Renal cortical epithelial cell (primary cell): ENCODE measurements around the gene PCDHGB3. TPM values are rescaled to one million over a fixed set of nuclear protein-coding genes. Genes with fewer than 3 reads are reported as not detected.

Experiments
- DNase-seq: peaks from one replicate; pipeline ENCODE4 v3.0.0-alpha.2; 2011; ENCODE audit warnings: low read depth
- total RNA-seq: library from RNA; depleted of rRNA; stranded (reverse); fragments of >200 nt; gene quantifications from 2 replicates; pipeline ENCODE4 v1.2.3, GENCODE V29; 2014

PCDHGB3 gene
- total RNA-seq, 1 donor from 2014 or later, result 2.3 TPM

GRCh38 chr5:141419074-141419880 lies 49.2 kb downstream of the PCDHGB3 start:
- DNase-seq, result no peak

DNA sequence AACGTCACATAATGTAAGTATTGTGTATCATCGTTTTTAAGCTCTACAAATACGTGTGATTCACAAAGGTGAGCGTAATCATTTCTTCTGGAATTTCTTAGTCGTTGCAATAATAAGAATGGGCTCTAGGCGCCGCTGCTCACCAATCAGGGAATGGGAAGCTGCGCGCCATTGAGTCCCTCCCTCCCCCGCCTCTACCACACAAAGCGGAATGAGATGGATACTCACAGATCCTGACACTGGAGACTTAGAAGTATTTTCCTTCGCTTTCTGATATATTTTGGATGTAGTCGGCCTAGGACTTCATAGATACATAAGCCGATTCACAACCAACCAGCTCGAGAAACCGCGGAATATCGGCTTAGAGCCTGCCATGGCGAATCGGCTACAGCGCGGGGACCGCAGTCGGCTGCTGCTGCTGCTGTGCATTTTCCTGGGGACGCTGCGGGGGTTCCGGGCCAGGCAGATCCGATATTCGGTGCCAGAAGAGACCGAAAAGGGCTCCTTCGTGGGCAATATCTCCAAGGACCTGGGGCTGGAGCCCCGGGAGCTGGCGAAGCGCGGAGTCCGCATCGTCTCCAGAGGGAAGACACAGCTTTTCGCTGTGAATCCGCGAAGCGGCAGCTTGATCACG lies 50.9 kb downstream of the PCDHGB3 start, which contains the start of gene PCDHGA11:
Gene PCDHGA11, plus strand, starts transcription at position 197 of the 634 bp plus-strand sequence. Its CDS starts 177 bp downstream, at position 374.
- peak; percentile 13 for DNase-seq

DNA sequence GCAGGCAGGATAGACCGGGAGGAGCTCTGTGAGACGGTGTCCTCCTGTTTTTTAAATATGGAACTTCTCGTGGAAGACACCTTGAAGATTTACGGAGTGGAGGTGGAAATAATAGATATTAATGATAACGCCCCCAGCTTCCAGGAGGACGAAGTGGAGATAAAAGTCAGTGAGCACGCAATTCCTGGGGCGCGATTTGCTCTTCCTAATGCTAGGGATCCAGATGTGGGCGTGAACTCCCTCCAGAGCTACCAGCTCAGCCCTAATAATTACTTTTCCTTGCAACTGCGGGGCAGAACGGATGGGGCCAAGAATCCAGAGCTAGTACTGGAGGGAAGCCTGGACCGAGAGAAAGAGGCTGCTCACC lies 51.4 kb downstream of the PCDHGB3 start:
- no peak for DNase-seq

Other genes with a start within 250 kb of the PCDHGB3 start
- gene PCDHB4, start 248.4 kb upstream of the PCDHGB3 start, total RNA-seq, result 0.35 and 1.4 TPM in 2 replicates
- gene PCDHB5, start 235.0 kb upstream of the PCDHGB3 start, total RNA-seq, result 0.35 and 10.0 TPM in 2 replicates
- gene PCDHB6, start 220.2 kb upstream of the PCDHGB3 start, total RNA-seq, result 0.17 and 0.40 TPM in 2 replicates
- under 0.01 and 0.85 TPM in 2 replicates for gene PCDHB7, start 197.6 kb upstream of the PCDHGB3 start, total RNA-seq
- 0.17 and 0.55 TPM in 2 replicates for gene PCDHB8, start 192.5 kb upstream of the PCDHGB3 start, total RNA-seq
- 0.17 and 1.4 TPM in 2 replicates for gene PCDHB16, start 187.9 kb upstream of the PCDHGB3 start, total RNA-seq
- gene PCDHB9, start 183.1 kb upstream of the PCDHGB3 start, total RNA-seq, result 0.17 and 0.60 TPM in 2 replicates
- 0.35 and 0.85 TPM in 2 replicates for gene PCDHB10, start 177.9 kb upstream of the PCDHGB3 start, total RNA-seq
- 0.17 and 1.6 TPM in 2 replicates for gene PCDHB11, start 170.6 kb upstream of the PCDHGB3 start, total RNA-seq
- gene PCDHB12, start 161.5 kb upstream of the PCDHGB3 start, total RNA-seq, result 1.2 TPM in 1 of 2 replicates, not detected in the other
- 0.17 and 2.9 TPM in 2 replicates for gene PCDHB13, start 156.3 kb upstream of the PCDHGB3 start, total RNA-seq
- 0.35 and 3.5 TPM in 2 replicates for gene PCDHB14, start 146.9 kb upstream of the PCDHGB3 start, total RNA-seq
- gene PCDHB15, start 124.8 kb upstream of the PCDHGB3 start, total RNA-seq, result under 0.01 and 1.3 TPM in 2 replicates
- 0.20 and 1.0 TPM in 2 replicates for gene SLC25A2, start 66.2 kb upstream of the PCDHGB3 start, total RNA-seq
- gene TAF7, start 49.5 kb upstream of the PCDHGB3 start, total RNA-seq, result 68.9 and 99.9 TPM in 2 replicates
- under 0.01 and 0.80 TPM in 2 replicates for gene PCDHGA1, start 39.7 kb upstream of the PCDHGB3 start, total RNA-seq
- 1.2 and 3.1 TPM in 2 replicates for gene PCDHGA2, start 31.5 kb upstream of the PCDHGB3 start, total RNA-seq
- 0.17 and 1.0 TPM in 2 replicates for gene PCDHGA3, start 26.4 kb upstream of the PCDHGB3 start, total RNA-seq
- gene PCDHGB1, start 20.1 kb upstream of the PCDHGB3 start, total RNA-seq, result 0.35 and 4.0 TPM in 2 replicates
- gene PCDHGA4, start 15.2 kb upstream of the PCDHGB3 start, total RNA-seq, result 0.87 and 2.1 TPM in 2 replicates
- 0.35 and 2.7 TPM in 2 replicates for gene PCDHGB2, start 10.2 kb upstream of the PCDHGB3 start, total RNA-seq
- under 0.01 and 1.3 TPM in 2 replicates for gene PCDHGA5, start 6.1 kb upstream of the PCDHGB3 start, total RNA-seq
- 0.69 and 2.1 TPM in 2 replicates for gene PCDHGA6, start 3.6 kb downstream of the PCDHGB3 start, total RNA-seq
- gene PCDHGA7, start 12.5 kb downstream of the PCDHGB3 start, total RNA-seq, result 0.52 and 2.3 TPM in 2 replicates
- 4.9 and 12.5 TPM in 2 replicates for gene PCDHGB4, start 17.5 kb downstream of the PCDHGB3 start, total RNA-seq
- gene PCDHGA8, start 22.4 kb downstream of the PCDHGB3 start, total RNA-seq, result 0.69 and 1.6 TPM in 2 replicates
- 9.4 and 17.8 TPM in 2 replicates for gene PCDHGB5, start 27.7 kb downstream of the PCDHGB3 start, total RNA-seq
- 0.52 and 3.2 TPM in 2 replicates for gene PCDHGA9, start 32.5 kb downstream of the PCDHGB3 start, total RNA-seq
- 1.0 and 2.3 TPM in 2 replicates for gene PCDHGB6, start 37.8 kb downstream of the PCDHGB3 start, total RNA-seq
- gene PCDHGA10, start 42.7 kb downstream of the PCDHGB3 start, total RNA-seq, result 0.52 and 5.1 TPM in 2 replicates
- gene PCDHGB7, start 47.4 kb downstream of the PCDHGB3 start, total RNA-seq, result 1.7 and 10.4 TPM in 2 replicates
- 1.4 and 3.1 TPM in 2 replicates for gene PCDHGA11, start 50.8 kb downstream of the PCDHGB3 start, total RNA-seq
- gene PCDHGA12, start 60.3 kb downstream of the PCDHGB3 start, total RNA-seq, result 0.52 and 1.7 TPM in 2 replicates
- 11.8 and 23.6 TPM in 2 replicates for gene PCDHGC3, start 105.7 kb downstream of the PCDHGB3 start, total RNA-seq
- 1.1 TPM in 1 of 2 replicates, not detected in the other for gene PCDHGC4, start 114.8 kb downstream of the PCDHGB3 start, total RNA-seq
- gene PCDHGC5, start 118.8 kb downstream of the PCDHGB3 start, total RNA-seq, result 0.17 and 0.80 TPM in 2 replicates
- 73.1 and 113 TPM in 2 replicates for gene DIAPH1, start 248.8 kb downstream of the PCDHGB3 start, total RNA-seq